GM20431 (cell line): ENCODE results near the gene SHKBP1.
"Not testable (repeated sequence)": the region's sequence is repeated elsewhere in the genome, so short reads cannot be mapped to it uniquely, and the experiment has no call there.

Source experiments
- in situ Hi-C: fragments of 300-500 bp; cut with MseI, MboI; formaldehyde crosslinking; loops from one replicate; pipeline ENCODE4 v1.15.0; 2020; ENCODE audit warnings: low sequenced_read_pairs; ENCODE audit not compliant: unreplicated experiment

SHKBP1 gene

DNA sequence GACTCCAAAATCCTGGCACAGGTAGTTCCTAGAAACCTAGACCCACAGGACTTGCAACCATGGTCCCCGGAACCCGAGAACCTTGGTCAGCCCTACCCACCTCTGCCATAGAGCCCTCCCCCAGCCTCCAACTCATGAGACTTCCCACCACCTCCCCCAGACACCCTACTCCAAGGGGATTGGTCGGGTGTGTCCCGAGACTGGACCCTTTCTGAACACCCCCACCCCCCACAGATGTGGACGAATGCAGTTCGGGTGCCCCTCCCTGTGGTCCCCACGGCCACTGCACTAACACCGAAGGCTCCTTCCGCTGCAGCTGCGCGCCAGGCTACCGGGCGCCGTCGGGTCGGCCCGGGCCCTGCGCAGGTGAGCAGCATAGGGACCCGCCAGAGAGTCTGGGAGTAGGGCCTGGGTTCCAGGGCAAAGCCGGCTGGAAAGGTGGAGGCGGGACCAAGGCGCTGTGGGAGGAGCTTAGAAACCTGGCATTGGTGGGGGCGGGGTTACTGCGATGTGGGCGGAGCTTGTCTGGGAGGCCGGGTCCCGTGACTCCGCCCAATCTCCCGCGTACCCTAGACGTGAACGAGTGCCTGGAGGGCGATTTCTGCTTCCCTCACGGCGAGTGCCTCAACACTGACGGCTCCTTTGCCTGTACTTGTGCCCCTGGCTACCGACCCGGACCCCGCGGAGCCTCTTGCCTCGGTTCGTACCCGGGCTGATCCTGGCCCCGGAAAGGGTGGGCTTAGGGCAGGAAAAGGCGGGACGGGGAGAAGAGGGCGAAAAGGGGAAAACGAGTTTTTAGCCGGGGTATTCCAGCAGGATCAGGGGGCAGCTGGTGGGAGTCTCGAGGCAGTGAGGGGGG is 36.4 kb downstream of the SHKBP1 start:
- in situ Hi-C loops, result no loop called here

DNA sequence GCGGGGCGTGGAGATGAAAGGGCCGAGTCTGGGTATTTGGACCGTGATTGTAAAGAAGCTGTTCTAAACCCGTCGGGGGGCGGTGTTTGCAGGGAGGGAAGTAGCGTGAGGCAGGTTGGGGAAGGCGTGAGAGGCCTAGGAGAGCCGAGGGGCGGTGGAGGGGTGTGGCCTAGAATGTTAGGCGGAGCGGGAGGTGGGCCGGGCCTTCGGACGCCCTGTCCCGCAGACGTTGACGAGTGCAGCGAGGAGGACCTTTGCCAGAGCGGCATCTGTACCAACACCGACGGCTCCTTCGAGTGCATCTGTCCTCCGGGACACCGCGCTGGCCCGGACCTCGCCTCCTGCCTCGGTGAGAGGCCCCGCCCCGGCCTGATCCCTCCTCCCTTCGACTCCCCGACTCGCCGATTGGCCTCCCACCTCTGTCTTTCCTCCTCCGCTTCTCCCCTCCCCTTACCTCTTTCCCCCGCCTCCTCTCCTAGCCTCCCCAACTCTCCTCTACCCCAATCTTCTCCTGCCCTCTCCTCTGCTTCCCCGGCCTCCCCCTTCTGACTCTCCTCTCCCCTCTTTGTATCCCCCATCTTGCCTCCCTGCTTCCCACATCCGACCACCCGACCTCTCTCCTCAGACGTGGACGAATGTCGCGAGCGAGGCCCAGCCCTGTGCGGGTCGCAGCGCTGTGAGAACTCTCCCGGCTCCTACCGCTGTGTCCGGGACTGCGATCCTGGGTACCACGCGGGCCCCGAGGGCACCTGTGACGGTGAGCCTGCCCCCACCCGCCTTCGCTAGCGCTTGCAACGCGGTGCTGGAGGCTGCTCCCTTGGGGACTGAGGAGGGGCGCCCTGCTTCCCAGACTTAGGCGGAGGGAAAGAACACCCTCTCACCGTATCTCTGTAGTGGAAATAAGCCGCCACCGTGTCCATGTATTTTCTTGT is 37.3 kb downstream of the SHKBP1 start:
- in situ Hi-C loops, result no loop called here

DNA sequence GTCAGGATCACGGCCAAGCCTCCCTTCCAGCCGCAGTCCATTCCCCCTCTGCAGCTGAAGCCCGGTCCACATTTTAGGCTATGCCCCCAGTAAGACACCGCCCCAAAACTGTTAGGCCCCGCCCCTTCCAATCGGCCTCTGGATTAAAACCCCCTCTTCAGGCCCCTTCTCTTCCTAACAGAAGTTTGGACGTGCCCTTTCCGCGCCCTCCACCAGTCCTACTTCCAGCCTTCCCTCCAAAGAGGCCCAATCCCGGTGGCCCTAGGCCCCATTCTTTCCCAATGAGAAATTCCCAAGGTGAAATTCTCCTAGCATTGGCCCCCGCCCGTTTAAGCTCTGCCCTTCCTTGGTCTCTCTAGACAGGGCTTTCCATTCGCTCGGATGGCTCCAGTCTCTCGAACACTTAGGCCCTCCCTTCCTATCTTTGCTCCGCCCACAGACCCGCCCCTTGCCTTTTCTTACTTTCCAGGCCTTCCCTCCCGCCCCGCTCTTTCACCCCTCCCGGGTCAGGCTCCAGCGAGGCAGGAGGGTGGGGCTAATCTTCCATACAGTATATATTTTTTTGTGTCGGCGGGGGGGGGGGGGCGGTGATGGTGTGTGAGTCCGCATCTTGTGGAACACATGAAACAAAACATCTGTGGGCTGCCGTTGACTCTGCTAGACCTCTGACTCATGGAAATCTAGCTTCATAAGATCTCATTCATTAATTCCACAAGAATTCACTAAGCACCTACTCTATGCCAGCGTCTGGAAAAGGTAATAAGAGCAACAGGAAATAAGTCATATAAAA is 38.1 kb downstream of the SHKBP1 start:
- in situ Hi-C loops, result no loop called here

DNA sequence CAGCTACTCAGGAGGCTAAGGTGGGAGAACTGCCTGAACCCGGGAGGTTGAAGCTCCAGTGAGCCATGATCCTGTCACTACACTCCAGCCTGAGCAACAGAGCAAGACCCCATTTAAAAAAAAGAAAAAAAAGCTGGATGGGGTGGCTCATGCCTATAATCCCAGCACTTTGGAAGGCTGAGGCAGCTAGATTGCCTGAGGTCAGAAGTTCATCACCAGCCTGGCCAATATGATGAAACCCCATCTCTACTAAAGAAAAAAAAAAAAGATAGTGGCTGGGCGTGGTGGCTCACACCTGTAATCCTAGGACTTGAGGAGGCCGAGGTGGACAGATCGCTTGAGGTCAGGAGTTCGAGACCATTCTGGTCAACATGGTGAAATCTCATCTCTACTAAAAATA is 39.5 kb downstream of the SHKBP1 start:
- in situ Hi-C loops, result no loop called here

DNA sequence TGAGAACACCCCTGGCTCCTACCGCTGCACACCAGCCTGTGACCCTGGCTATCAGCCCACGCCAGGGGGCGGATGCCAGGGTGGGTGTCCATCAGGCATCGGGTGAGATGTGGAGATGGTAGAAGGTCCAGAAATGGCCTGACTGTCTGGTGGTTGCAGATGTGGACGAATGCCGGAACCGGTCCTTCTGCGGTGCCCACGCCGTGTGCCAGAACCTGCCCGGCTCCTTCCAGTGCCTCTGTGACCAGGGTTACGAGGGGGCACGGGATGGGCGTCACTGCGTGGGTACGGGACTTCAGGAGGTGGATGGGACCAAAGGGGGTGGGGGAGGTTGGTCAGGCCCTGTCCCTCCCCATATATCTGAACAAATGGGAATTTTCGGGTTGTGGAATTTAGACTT is 40.3 kb downstream of the SHKBP1 start:
- in situ Hi-C loops, result no loop called here

DNA sequence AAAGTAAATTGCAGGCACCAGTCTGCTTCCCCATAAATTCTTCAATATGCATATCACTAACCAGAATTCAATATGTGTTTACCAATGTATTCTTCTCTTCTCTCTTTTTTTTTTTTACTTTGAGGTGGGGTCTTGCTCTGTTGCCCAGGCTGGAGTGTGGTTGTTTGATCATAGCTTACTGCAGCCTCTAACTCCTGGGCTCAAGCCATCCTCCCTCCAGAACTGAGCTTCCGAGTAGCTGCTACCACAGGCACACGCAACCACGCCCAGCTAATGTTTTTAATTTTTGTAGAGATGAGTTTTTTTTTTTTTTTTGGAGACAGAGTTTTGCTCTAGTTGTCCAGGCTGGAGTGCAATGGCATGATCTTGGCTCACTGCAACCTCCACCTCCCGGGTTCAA is 41.3 kb downstream of the SHKBP1 start:
- in situ Hi-C loops, result no loop called here

DNA sequence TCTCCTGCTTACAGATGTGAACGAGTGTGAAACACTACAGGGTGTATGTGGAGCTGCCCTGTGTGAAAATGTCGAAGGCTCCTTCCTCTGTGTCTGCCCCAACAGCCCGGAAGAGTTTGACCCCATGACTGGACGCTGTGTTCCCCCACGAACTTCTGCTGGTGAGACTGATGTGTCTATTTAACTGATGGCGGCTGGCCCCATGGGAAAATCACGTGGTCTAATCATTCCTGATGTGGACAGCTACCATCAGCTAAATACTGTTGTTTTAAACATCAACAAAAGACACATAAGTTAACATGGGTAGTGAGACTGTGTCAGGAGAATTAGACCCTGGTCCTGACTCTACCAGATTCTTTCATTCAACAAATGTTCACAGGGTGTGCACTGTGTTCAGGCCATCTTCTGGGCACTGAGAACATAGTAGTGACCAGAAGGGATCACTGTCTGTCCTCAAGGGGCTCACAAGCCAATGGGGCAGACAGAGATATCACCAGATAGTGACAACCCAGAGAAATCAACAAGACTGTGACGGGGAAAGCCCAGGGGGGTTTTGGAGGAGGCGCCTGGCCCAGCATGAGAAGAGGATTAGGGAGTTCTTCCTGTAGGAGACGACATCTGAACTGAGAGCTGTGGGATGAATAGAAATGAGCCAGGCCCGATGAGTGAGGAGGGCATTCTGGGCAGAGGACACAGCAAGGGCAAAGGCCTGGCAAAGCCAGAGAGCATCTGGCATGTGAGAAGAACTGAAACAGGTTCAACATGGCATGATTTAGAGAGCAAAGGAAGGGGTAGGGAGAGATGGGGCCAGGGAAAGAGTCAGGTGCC is 42.9 kb downstream of the SHKBP1 start:
- in situ Hi-C loops, result no loop called here

DNA sequence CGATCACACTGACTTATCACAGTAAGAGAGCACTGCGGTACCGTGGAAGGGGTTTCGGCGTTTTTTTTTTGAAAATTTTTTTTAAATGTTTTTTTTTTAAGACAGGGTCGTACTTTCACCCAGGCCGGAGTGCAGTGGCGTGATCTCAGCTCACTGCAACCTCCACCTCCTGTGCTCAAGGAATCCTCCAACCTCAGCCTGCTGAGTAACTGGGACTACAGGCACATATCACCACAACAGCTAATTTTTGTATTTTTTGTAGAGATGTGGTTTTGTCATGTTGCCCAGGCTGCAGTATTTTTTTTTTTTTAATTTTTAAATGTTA is 43.5 kb downstream of the SHKBP1 start:
- in situ Hi-C loops, result no loop called here

DNA sequence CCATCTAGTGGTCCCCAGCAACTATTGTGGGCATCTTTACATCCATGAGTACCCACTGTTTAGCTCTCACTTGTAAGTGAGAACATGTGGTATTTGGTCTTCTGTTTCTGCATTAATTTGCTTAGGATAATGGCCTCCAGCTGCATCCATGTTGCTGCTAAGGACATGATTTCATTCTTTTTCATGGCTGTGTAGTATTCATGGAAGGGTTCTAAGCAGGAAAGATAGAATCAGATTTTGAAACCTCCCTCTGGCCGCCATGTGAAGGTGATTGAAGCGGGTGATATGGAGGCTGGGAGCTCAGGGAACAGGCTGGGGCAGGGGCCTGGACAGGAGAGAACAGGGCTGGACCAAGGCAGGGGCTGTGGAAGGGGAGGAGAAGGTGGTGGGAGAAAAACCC is 44.6 kb downstream of the SHKBP1 start:
- in situ Hi-C loops, result no loop called here

DNA sequence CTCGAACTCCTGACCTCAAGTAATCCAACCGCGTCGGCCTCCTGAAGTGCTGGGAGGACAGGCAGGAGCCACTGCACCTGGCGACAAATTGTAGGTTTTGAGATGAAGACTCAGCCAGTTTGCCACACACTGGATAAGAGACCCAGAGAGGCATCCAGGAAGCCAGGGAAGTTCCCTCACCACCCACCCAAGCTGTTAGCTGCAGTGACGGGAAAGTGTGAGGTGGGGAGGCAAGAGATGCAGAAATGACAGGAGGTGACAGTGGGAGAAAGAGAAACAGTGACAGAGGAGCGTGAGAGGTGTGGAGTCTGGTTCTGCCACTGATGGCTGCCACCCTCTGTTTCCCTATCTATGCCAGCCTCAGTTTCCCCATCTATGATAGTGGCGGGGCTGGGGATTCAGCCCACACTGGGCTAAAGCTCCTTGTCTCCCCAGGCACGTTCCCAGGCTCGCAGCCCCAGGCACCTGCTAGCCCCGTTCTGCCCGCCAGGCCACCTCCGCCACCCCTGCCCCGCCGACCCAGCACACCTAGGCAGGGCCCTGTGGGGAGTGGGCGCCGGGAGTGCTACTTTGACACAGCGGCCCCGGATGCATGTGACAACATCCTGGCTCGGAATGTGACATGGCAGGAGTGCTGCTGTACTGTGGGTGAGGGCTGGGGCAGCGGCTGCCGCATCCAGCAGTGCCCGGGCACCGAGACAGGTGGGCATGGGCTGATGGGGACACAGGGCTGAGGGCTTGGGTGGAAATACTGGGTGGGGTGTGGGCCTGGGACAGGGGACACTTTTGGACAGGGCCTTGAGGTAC is 45.5 kb downstream of the SHKBP1 start:
- in situ Hi-C loops, result no loop called here

DNA sequence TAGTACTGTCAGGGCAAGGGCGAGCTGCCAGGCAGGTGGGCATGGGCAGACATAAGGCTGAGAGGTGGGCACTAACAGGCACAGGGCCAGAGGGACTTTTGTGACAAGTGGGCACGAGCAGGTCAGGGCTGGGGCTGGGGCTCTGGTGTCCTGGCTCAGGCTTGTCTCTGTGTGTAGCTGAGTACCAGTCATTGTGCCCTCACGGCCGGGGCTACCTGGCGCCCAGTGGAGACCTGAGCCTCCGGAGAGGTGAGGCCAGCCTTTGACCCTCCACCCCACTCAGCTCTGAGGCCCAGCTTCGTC is 46.1 kb downstream of the SHKBP1 start:
- in situ Hi-C loops, result no loop called here

DNA sequence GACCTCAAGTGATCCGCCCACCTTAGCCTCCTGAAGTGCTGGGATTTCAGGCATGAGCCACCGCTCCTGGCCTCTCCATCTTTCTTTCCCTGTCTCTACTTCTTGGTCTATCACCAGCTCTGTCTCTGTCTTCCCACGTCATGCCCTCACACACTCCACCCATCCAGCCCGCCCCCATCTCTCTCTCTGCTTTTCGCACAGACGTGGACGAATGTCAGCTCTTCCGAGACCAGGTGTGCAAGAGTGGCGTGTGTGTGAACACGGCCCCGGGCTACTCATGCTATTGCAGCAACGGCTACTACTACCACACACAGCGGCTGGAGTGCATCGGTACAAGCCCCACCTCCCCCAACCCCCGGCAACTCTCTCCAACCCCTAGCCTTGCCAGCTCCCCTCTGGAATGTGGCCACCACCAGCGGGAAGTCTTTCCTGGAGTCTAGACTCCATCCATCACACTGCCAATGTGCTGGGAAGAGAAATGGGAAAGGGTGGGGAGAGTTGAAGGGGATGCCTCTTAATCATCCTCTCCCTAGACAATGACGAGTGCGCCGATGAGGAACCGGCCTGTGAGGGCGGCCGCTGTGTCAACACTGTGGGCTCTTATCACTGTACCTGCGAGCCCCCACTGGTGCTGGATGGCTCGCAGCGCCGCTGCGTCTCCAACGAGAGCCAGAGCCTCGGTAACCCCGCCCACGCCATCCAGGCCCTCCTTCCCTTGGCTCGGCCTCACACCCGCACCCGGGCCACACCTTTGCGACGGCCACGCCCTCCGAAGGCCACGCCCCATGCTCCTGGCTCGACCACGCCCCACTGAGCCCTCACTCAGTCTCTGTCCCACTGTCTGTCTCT is 47.0 kb downstream of the SHKBP1 start:
- in situ Hi-C loops, result no loop called here

DNA sequence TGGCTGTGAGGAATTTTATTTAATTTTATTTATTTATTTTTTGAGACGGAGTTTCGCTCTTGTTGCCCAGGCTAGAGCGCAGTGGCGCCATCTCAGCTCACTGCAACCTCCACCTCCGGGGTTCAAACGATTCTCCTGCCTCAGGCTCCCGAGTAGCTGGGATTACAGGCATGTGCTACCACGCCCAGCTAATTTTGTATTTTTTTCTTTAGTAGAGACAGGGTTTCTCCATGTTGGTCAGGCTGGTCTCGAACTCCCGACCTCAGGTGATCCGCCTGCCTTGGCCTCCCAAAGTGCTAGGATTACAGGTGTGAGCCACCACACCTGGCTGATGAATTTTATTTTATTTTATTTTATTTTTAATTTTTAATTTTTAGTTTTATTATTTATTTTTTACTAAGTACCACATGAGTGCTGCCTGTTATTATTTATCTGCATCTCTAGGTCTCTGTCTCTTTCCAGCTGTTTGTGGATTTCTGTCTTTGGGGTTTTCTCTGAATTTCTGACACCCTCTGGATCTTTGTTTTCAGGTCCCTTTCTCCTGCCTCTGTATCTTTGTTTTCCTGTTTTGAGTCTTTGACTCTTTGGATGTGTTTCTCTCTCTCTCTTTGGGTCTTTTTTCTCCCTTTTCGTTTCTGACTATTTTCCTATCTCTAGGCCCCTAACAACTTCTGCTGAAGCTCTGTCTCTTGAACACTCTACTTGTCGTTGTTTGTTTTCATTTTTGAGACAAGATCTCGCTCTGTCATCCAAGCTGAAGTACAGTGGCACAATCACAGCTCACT is 47.9 kb downstream of the SHKBP1 start:
- in situ Hi-C loops, result not testable (repeated sequence)

DNA sequence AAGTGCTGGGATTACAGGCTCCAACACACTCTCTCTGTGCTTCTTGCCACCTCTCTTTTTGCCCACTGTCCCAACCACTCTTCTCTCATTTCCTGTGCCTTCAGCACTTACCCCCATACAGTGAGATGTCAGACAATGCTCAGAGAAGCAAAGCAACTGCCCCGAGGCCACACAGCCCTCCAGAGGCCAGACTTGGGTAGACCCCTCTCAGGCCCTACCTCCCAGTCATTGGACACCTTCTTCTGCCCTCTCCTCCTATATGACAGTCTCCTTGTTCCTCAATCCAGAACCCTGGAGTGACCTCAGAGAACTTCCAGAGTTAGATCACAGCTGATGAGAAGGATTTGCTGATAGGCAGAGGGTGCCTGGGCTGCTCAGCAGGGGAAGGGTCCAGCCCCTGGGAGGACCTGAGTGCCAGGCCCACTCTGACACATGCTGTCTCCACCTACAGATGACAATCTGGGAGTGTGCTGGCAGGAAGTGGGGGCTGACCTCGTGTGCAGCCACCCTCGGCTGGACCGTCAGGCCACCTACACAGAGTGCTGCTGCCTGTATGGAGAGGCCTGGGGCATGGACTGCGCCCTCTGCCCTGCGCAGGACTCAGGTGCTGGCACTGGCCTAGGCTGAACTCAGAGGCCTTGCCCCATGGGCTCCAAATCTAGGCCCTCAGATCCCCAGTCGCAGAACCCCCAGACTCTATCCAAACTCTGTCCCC is 48.9 kb downstream of the SHKBP1 start:
- in situ Hi-C loops, result no loop called here

DNA sequence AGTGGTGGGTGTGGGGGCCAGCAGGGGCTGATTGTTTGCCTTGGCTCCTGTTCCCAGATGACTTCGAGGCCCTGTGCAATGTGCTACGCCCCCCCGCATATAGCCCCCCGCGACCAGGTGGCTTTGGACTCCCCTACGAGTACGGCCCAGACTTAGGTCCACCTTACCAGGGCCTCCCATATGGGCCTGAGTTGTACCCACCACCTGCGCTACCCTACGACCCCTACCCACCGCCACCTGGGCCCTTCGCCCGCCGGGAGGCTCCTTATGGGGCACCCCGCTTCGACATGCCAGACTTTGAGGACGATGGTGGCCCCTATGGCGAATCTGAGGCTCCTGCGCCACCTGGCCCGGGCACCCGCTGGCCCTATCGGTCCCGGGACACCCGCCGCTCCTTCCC is 50.2 kb downstream of the SHKBP1 start:
- in situ Hi-C loops, result no loop called here

DNA sequence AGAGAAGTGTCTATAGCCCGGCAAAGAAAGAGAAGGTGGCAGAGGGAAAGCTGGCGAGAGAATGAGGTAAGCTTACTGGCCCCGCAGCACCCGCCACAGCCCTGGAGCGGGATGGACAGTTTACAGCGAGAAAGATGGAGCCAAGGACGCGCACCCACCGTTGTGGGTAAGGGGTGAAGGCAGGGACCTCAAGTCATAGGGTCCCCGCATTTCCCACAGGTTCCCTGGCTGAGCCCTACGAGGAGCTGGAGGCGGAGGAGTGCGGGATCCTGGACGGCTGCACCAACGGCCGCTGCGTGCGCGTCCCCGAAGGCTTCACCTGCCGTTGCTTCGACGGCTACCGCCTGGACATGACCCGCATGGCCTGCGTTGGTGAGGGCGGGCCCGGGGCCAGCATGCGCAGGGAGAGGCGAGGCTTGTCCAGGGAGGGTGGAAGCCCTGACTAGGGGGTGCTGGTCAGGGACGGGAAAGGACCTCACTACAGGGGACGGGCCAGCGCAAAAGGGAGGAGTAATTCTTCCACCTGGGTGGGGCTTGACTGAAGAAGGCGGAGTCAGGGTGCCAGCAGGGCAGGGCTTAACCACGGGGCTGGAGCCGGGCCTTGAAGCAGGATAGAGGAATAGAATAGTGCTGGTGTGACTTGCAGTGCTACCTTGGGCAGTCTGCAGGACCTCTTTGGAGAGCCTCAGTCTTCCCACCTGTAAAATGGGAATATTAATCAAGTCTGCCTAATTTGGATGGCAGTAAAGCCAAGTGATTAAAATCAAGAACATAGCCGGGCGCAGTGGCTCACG is 51.0 kb downstream of the SHKBP1 start:
- in situ Hi-C loops, result no loop called here
